Measurements from ENCODE around the gene TNFSF10. TPM values are rescaled to one million over a fixed set of nuclear protein-coding genes. Genes with fewer than 3 reads are reported as not detected.
"Not testable (repeated sequence)": the region's sequence is repeated elsewhere in the genome, so short reads cannot be mapped to it uniquely, and the experiment has no call there.

Gene TNFSF10
- total RNA-seq, 3 donors from 2014 or later (not counting 1 experiment from before 2014, with no cell fraction given) = 9.5 to 27.7 (median 18.4) TPM

- Mint-ChIP-seq H3K27me3 (ENCODE audit: low read depth in 2 of 2) (no peaks in the 10 kb centered on the region), H3K4me1 (peaks cover 20 to 28% of the 10 kb centered on the region in 2 donors), H3K9me3 (no peaks in the 10 kb centered on the region), H3K36me3 (no peaks in the 10 kb centered on the region), H3K4me3 (no peak overlapping the region), H3K27ac (no peak overlapping the region)
- no peak for TF ChIP-seq CTCF (IDR thresholded peaks at IDR 0.05)
- ATAC-seq (no peak), DNase-seq (no peak)
- Histone ChIP-seq H3K4me1 (ENCODE audit: control insufficient read depth, insufficient read depth, low read length) (peaks cover 5% of the 10 kb centered on the region), H3K27ac (ENCODE audit: low read length) (no peak overlapping the region), H3K9me3 (ENCODE audit: control insufficient read depth, insufficient read depth, low read length) (no peaks in the 10 kb centered on the region), H3K4me3 (ENCODE audit: low read length) (no peak overlapping the region), H3K27me3 (ENCODE audit: control insufficient read depth, insufficient read depth, low read length) (no peaks in the 10 kb centered on the region), H3K36me3 (ENCODE audit: control insufficient read depth, insufficient read depth, low read length) (no peaks in the 10 kb centered on the region)
- WGBS (ENCODE audit: insufficient coverage) = 84% methylated on average over 2 of the region's 2 CpGs
- intact Hi-C loops (cut with micrococcal nuclease) = no loop called here
These were observed 4.1 kb upstream of the TNFSF10 start for GRCh38 chr3:172527306-172527705.

GRCh38 chr3:172525116-172525613 is 1.9 kb upstream of the TNFSF10 start:
- no peaks in the 10 kb centered on the region for H3K9me3 Mint-ChIP-seq
- WGBS (ENCODE audit: insufficient coverage) = 99% methylated on average over 13 of the region's 18 CpGs
- no peaks in the 10 kb centered on the region for H3K36me3 Mint-ChIP-seq
- ATAC-seq (no peak), DNase-seq (no peak)
- Histone ChIP-seq H3K4me3 (ENCODE audit: low read length) (no peak overlapping the region), H3K36me3 (ENCODE audit: control insufficient read depth, insufficient read depth, low read length) (no peaks in the 10 kb centered on the region), H3K9me3 (ENCODE audit: control insufficient read depth, insufficient read depth, low read length) (no peaks in the 10 kb centered on the region), H3K27ac (ENCODE audit: low read length) (no peak overlapping the region), H3K4me1 (ENCODE audit: control insufficient read depth, insufficient read depth, low read length) (peaks cover 9% of the 10 kb centered on the region), H3K27me3 (ENCODE audit: control insufficient read depth, insufficient read depth, low read length) (no peaks in the 10 kb centered on the region)
- H3K27ac Mint-ChIP-seq = no peak overlapping the region
- H3K4me1 Mint-ChIP-seq = peaks cover 32 to 38% of the 10 kb centered on the region in 2 donors
- intact Hi-C loops (cut with micrococcal nuclease) = no loop called here
- H3K4me3 Mint-ChIP-seq = no peak overlapping the region
- no peaks in the 10 kb centered on the region for H3K27me3 Mint-ChIP-seq (ENCODE audit: low read depth in 2 of 2)
- no peak for TF ChIP-seq CTCF (IDR thresholded peaks at IDR 0.05)

GRCh38 chr3:172524611-172525010 is 1.4 kb upstream of the TNFSF10 start:
- Histone ChIP-seq H3K9me3 (ENCODE audit: control insufficient read depth, insufficient read depth, low read length) (no peaks in the 10 kb centered on the region), H3K27me3 (ENCODE audit: control insufficient read depth, insufficient read depth, low read length) (no peaks in the 10 kb centered on the region), H3K4me3 (ENCODE audit: low read length) (no peak overlapping the region), H3K36me3 (ENCODE audit: control insufficient read depth, insufficient read depth, low read length) (no peaks in the 10 kb centered on the region), H3K4me1 (ENCODE audit: control insufficient read depth, insufficient read depth, low read length) (peaks cover 13% of the 10 kb centered on the region), H3K27ac (ENCODE audit: low read length) (no peak overlapping the region)
- no peak for ATAC-seq
- H3K36me3 Mint-ChIP-seq = no peaks in the 10 kb centered on the region
- H3K27ac Mint-ChIP-seq = peak overlapping the region; percentile 87 to 93
- no peaks in the 10 kb centered on the region for H3K9me3 Mint-ChIP-seq
- 98% methylated on average over 3 of the region's 3 CpGs for WGBS (ENCODE audit: insufficient coverage)
- intact Hi-C loops (cut with micrococcal nuclease) = no loop called here
- no peaks in the 10 kb centered on the region for H3K27me3 Mint-ChIP-seq (ENCODE audit: low read depth in 2 of 2)
- H3K4me1 Mint-ChIP-seq = peaks cover 38 to 44% of the 10 kb centered on the region in 2 donors
- TF ChIP-seq CTCF (IDR thresholded peaks at IDR 0.05) = no peak
- peak overlapping the region; percentile 85 for H3K4me3 Mint-ChIP-seq
- no peak for DNase-seq

- H3K27ac Mint-ChIP-seq = peak overlapping the region; percentile 87 to 93
- peak overlapping the region; percentile 71 for H3K4me3 ChIP-seq (ENCODE audit: low read length)
- not testable (repeated sequence) for H3K27me3 Mint-ChIP-seq (ENCODE audit: low read depth in 2 of 2); H3K9me3 ChIP-seq (ENCODE audit: control insufficient read depth, insufficient read depth, low read length); H3K27me3 ChIP-seq (ENCODE audit: control insufficient read depth, insufficient read depth, low read length); H3K36me3 Mint-ChIP-seq; H3K9me3 Mint-ChIP-seq
- peak overlapping the region; percentile 87 for H3K27ac ChIP-seq (ENCODE audit: low read length)
- ATAC-seq (peak; percentile 28 to 58 (median 51)), DNase-seq (peak in 1 of 2 donors; percentile 48)
- peaks cover 23% of the 10 kb centered on the region for H3K4me1 ChIP-seq (ENCODE audit: control insufficient read depth, insufficient read depth, low read length)
- H3K4me3 Mint-ChIP-seq = peak overlapping the region; percentile 85
- H3K4me1 Mint-ChIP-seq = peaks cover 53 to 67% of the 10 kb centered on the region in 2 donors
- 7% methylated on average over 4 of the region's 6 CpGs for WGBS (ENCODE audit: insufficient coverage)
- H3K36me3 ChIP-seq (ENCODE audit: control insufficient read depth, insufficient read depth, low read length) = peaks cover 12% of the 10 kb centered on the region
- intact Hi-C loops (cut with micrococcal nuclease) = loop anchor here (2.0 kb wide), 1 partner anchor 75 kb away; no protein-coding TSS in a partner anchor
These were observed 1.1 kb downstream of the TNFSF10 start for GRCh38 chr3:172521837-172522726.

Data from natural killer cell (primary cell).